HFF-Myc (cell line): ENCODE measurements around the gene DHRS3.
"Not testable (repeated sequence)": the region's sequence is repeated elsewhere in the genome, so short reads cannot be mapped to it uniquely, and the experiment has no call there.

Experiments
- DNase-seq: peaks from one replicate; pipeline ENCODE4 v3.0.0-alpha.2; 2011; ENCODE audit warnings: low read depth; ENCODE audit errors: extremely low read depth
- H3K4me3 ChIP-seq: replicated peaks from 2 replicates; pipeline ENCODE4 v1.5.1; 2011; ENCODE audit warnings: low read depth, mild to moderate bottlenecking, control low read depth, low read length
- TF ChIP-seq, protein P1 (sequence below): IDR thresholded peaks from 2 replicates; pipeline ENCODE4 v1.5.1; 2012; ENCODE audit warnings: mild to moderate bottlenecking, low read depth, low read length, control low read depth; ENCODE audit errors: missing control alignments

Gene DHRS3

DNA sequence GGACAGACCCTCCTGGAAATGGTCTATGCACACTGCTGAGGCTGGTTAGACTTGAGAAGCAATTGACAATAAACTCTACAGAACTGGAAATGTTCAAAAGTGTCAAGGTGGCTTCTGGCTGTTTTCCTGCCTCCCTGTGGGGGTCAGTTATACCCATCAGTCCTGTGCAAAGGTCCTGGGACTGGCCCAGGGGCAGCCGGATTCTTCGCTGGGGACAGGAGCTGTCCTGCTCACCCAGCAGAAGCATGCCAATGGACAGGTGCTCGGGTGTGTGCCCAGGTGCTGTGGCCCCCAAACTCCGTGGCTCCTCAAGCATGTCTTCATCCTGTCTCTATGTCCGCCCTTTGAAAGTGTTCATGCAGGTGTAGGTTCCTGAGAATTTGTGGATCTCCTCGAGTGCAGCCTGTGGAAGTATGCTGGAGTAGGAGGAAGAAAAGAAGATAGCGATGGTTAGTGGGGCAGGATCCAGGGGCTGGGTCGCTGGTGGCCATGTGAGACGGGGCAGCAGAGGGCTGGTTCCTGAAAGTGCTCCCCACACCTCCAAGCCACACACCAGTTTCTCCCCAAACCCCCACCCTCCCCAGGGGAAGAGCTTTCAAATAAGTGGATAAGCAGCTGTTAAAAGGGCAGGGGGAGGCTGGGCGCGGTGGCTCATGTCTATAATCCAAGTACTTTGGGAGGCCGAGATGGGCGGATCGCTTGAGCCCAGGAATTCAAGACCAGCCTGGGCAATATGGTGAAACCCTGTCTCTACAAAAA lies 49.8 kb downstream of the DHRS3 start:
- TF ChIP-seq, protein P1, sequence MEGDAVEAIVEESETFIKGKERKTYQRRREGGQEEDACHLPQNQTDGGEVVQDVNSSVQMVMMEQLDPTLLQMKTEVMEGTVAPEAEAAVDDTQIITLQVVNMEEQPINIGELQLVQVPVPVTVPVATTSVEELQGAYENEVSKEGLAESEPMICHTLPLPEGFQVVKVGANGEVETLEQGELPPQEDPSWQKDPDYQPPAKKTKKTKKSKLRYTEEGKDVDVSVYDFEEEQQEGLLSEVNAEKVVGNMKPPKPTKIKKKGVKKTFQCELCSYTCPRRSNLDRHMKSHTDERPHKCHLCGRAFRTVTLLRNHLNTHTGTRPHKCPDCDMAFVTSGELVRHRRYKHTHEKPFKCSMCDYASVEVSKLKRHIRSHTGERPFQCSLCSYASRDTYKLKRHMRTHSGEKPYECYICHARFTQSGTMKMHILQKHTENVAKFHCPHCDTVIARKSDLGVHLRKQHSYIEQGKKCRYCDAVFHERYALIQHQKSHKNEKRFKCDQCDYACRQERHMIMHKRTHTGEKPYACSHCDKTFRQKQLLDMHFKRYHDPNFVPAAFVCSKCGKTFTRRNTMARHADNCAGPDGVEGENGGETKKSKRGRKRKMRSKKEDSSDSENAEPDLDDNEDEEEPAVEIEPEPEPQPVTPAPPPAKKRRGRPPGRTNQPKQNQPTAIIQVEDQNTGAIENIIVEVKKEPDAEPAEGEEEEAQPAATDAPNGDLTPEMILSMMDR, result no peak
- H3K4me3 ChIP-seq, result no peak overlapping the region
- no peak for DNase-seq

DNA sequence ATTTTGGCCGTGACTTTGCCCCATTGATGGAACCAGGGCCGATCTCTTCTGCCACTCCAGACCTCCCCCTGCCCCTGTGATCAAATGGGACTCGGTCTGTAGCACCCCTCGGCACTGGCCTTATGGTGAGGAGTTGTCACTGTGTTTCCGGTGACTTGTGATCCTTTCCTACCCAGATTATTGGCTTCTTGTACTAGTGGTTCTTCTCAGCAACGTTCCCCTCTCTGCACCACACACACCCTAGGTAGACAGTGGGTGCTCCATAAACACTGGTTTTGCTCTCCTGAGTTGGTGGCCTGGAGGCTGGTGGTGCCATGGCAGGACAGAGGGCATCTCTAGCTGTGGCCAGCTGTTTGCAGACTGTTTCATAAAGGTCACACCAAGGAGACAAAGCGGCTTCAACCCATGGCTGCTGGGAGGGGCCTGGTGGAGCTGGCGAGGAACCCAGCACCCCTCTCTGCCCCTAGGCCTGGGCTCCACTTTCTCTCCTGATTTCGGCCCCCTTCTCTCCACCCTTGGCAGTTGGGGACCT lies 50.7 kb downstream of the DHRS3 start:
- TF ChIP-seq, protein P1, result no peak
- no peak overlapping the region for H3K4me3 ChIP-seq
- DNase-seq, result no peak

DNA sequence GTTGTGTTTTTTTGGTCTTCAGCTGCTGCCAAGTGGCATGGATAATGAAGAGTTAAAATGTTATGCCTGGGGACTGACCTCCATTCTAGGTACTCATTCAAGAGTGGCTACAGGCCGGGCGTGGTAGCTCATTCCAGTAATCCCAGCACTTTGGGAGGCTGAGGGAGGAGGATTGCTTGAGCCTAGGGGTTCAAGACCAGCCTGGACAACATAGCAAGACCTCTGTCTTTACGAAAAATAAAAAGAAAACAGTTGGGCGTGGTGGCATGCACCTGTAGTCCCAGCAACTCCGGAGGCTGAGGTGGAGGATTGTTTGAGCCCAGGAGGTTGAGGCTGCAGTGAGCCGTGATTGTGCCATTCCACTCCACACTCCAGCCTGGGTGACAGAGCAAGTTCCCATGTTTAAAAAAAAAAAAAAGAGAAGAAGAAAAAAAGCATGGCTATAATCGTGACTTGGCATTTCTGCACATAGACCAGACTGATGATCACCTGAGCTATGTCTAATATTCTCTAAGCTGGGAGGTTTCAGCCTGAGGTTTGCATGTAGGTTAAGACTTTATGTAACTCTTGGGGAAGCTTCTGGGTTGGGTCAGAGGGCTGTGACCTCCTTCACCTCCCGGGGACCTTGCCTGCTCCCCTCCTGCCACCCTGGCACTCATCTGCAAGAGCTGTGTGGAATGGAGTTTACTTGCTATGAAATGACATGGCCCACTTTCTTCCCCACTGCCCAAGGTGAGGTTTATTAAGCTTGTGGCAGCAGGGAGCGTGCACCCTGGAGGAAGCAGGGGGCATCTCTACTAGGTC lies 51.3 kb downstream of the DHRS3 start:
- TF ChIP-seq, protein P1, result no peak
- no peak overlapping the region for H3K4me3 ChIP-seq
- no peak for DNase-seq

DNA sequence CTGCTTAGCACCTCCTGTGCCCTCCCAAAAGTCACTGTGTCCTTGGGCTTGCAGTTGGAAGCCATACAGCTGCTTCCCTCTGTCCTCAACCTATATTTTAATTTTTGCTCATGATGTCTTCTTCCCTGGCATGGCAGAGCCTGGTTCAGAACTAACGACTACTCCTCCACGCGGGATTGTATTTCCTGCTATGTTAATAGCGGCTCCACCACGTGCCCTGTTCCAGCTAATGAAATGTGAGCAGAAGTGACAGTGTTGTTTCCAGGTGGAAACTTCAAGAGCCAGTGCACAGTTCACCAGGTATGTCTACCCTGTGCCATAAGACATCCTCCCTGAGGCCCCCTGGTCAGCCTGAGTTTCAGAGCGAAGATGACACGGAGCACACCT lies 52.1 kb downstream of the DHRS3 start:
- no peak for DNase-seq

DNA sequence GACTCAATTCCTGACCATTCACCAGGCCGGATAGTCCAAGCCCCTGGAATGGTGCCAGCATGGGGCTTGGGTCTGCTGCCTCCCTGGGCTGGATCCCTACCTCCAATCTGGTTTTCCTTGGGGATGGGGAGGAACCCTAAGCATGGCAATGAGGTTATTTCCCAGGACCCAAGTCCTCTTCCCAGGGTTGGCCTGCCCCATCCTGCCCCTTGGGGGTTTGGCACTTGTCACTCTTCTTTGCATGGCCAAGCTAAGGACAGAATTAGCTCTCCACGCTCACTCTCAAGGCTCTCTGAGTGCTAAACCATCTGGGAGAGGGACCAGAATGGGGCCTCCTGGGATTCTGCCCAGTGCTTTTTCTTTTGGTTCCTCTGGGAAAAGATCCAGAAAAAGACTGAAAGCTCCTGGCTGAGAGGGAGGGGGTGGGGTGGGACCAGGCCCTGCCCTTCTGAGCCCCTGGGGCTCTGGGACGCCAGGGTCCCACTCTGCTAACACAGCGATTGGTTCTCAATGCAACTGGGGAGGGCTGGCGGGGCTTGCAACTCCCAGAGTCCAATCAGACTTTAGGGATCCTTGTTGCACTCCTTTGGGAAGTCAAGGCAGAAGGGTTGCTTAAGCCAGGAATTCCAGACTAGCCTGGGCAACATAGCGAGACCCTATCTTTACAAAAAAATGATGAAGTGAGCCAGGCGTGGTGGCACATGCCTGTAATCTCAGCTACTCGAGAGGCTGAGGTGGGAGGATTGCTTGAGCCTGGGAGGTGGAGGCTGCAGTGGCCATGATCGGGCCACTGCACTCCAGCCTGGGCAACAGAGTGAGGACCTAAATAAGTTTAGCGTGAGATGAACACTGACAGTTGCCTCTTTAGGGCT lies 52.7 kb downstream of the DHRS3 start:
- DNase-seq, result no peak
- H3K4me3 ChIP-seq, result no peak overlapping the region
- TF ChIP-seq, protein P1, result no peak

More for the DNA sequence above, 52.1 kb downstream of the DHRS3 start:
- H3K4me3 ChIP-seq, result no peak overlapping the region
- TF ChIP-seq, protein P1, result no peak

DNA sequence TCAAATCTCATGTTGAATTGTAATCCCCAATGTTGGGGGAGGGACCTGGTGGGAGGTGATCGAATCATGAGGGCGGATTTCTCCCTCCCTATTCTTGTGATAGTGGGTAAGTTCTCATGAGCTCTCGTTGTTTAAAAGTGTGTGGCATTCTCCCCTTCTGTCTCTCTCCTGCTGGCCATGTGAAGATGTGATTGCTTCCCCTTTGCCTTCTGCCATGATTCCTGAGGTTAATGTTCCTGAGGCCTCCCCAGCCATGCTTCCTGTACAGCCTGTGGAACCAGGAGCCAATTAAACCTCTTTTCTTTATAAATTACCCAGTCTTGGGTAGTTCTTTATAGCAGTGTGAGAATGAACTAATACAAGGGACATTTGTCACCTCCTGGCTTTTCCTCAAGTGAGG lies 53.8 kb downstream of the DHRS3 start:
- H3K4me3 ChIP-seq, DNase-seq: not testable (repeated sequence)
